ENCODE results near the gene TMEM94. TPM values are rescaled to one million over a fixed set of nuclear protein-coding genes. Genes with fewer than 3 reads are reported as not detected.

The TMEM94 gene
- total RNA-seq, 1 experiment from 2014 or later = 67.0 TPM

GRCh38 chr17:75530837-75531720, 74.6 kb downstream of the TMEM94 start:
- Histone ChIP-seq H3K27ac (ENCODE audit: low read depth, low read length, poor library complexity, severe bottlenecking) (no peak overlapping the region), H3K4me3 (ENCODE audit: low read depth, low read length, poor library complexity, severe bottlenecking) (no peak overlapping the region), H3K36me3 (ENCODE audit: insufficient read depth, low read length, poor library complexity, severe bottlenecking) (no peaks in the 10 kb centered on the region), H3K9me3 (ENCODE audit: low read depth, low read length, poor library complexity, severe bottlenecking) (no peaks in the 10 kb centered on the region), H3K27me3 (replicated peaks; ENCODE audit: insufficient read depth, low read depth, low read length, poor library complexity) (no peaks in the 10 kb centered on the region), H3K4me1 (ENCODE audit: insufficient read depth, low read length, poor library complexity, severe bottlenecking) (peaks cover 4% of the 10 kb centered on the region)
- intact Hi-C loops (cut with micrococcal nuclease; ENCODE audit: unreplicated experiment) = no loop called here
- BruUV-seq (replicated peaks) = no TSS peak
- TF ChIP-seq CTCF (conservative IDR thresholded peaks at IDR 0.05; ENCODE audit: low read depth, low read length) (no peak), EZH2 (IDR thresholded peaks at IDR 0.05; ENCODE audit: borderline replicate concordance, low read depth, low read length, poor library complexity, severe bottlenecking) (no peak)
- POLR2A ChIA-PET (ENCODE audit: low non-redundant PET) = no interaction called here
- DNase-seq (ENCODE audit: low spot score) = no peak
- CTCF ChIA-PET = interaction anchor here (1.0 kb wide), 1 partner anchor 15 kb away, joined by 3 read pairs; the partner anchor contains the start of gene TSEN54

- no peak for DNase-seq (ENCODE audit: low spot score)
- Histone ChIP-seq H3K9me3 (ENCODE audit: low read depth, low read length, poor library complexity, severe bottlenecking) (no peaks in the 10 kb centered on the region), H3K27me3 (replicated peaks; ENCODE audit: insufficient read depth, low read depth, low read length, poor library complexity) (no peaks in the 10 kb centered on the region), H3K36me3 (ENCODE audit: insufficient read depth, low read length, poor library complexity, severe bottlenecking) (no peaks in the 10 kb centered on the region), H3K27ac (ENCODE audit: low read depth, low read length, poor library complexity, severe bottlenecking) (no peak overlapping the region), H3K4me1 (ENCODE audit: insufficient read depth, low read length, poor library complexity, severe bottlenecking) (no peaks in the 10 kb centered on the region), H3K4me3 (ENCODE audit: low read depth, low read length, poor library complexity, severe bottlenecking) (no peak overlapping the region)
- TF ChIP-seq EZH2 (IDR thresholded peaks at IDR 0.05; ENCODE audit: borderline replicate concordance, low read depth, low read length, poor library complexity, severe bottlenecking) = no peak
- no peak for TF ChIP-seq CTCF (conservative IDR thresholded peaks at IDR 0.05; ENCODE audit: low read depth, low read length)
- intact Hi-C loops (cut with micrococcal nuclease; ENCODE audit: unreplicated experiment) = no loop called here
- ChIA-PET CTCF (interaction anchor here (0.6 kb wide), 1 partner anchor 609 kb away, joined by 5 read pairs; the partner anchor contains the start of gene USH1G), POLR2A (ENCODE audit: low non-redundant PET) (no interaction called here)
- BruUV-seq (replicated peaks) = no TSS peak
Observed at GRCh38 chr17:75531721-75532072, 75.3 kb downstream of the TMEM94 start.

GRCh38 chr17:75535119-75535537, 78.7 kb downstream of the TMEM94 start:
- Histone ChIP-seq H3K4me1 (ENCODE audit: insufficient read depth, low read length, poor library complexity, severe bottlenecking) (no peaks in the 10 kb centered on the region), H3K9me3 (ENCODE audit: low read depth, low read length, poor library complexity, severe bottlenecking) (no peaks in the 10 kb centered on the region), H3K4me3 (ENCODE audit: low read depth, low read length, poor library complexity, severe bottlenecking) (no peak overlapping the region), H3K36me3 (ENCODE audit: insufficient read depth, low read length, poor library complexity, severe bottlenecking) (no peaks in the 10 kb centered on the region), H3K27ac (ENCODE audit: low read depth, low read length, poor library complexity, severe bottlenecking) (no peak overlapping the region), H3K27me3 (replicated peaks; ENCODE audit: insufficient read depth, low read depth, low read length, poor library complexity) (no peaks in the 10 kb centered on the region)
- BruUV-seq (replicated peaks) = no TSS peak
- CTCF ChIA-PET = no interaction called here
- DNase-seq (ENCODE audit: low spot score) = no peak
- POLR2A ChIA-PET (ENCODE audit: low non-redundant PET) = no interaction called here
- intact Hi-C loops (cut with micrococcal nuclease; ENCODE audit: unreplicated experiment) = no loop called here
- TF ChIP-seq CTCF (conservative IDR thresholded peaks at IDR 0.05; ENCODE audit: low read depth, low read length) = no peak
- no peak for TF ChIP-seq EZH2 (IDR thresholded peaks at IDR 0.05; ENCODE audit: borderline replicate concordance, low read depth, low read length, poor library complexity, severe bottlenecking)

Measured in A673 (cell line).